K562 (cell line): ENCODE data around the gene SOX30. TPM values are rescaled to one million over a fixed set of nuclear protein-coding genes. Genes with fewer than 3 reads are reported as not detected.

ENCODE experiments used
- ATAC-seq: fragments of 200-7000 bp; cut with Tn5 transposase; 3 replicates; pipeline ENCODE4 v1.9.1; 2020; ENCODE audit warnings: moderate library complexity
- BruUV-seq: library from RNA; stranded (reverse); fragments of 400-500 nt; replicated peaks from 2 replicates; lab custom pipeline; 2021; lab: Mats Ljungman, UMichigan
- CTCF ChIA-PET: fragments of 300-600 bp; formaldehyde crosslinking; extraction: SDS; loops from one replicate; lab custom pipeline; 2021; ENCODE audit warnings: low intra/inter-chr PET ratio; lab: Yijun Ruan, JAX
- POLR2A ChIA-PET: fragments of 300-600, 350-650 bp; sonication (Branson Sonifier 250); formaldehyde crosslinking; extraction: SDS; loops from one replicate; lab custom pipeline; 2021; ENCODE audit warnings: antibody characterized with exemption, inconsistent platforms; lab: Yijun Ruan, JAX
- DNase-seq, 4 experiments: peaks; one replicate each; pipeline versions ENCODE4 v3.0.0 to v3.0.0-alpha.2; 2011 to 2018; ENCODE audit warnings: low spot score in 3 of 4, mixed read lengths in 3 of 4; ENCODE audit errors: extremely low read depth in 1 of 4
- FAIRE-seq: peaks from 2 replicates; lab custom pipeline; 2011; peaks lifted over from hg19 to GRCh38; lab: Jason Lieb, UNC
- H2AFZ ChIP-seq: 2 replicates; pipeline ENCODE4 v1.6.0; 2011; ENCODE audit warnings: low read depth, low read length, control low read depth, inconsistent platforms
- H3K27ac ChIP-seq: fragments of 200-600 bp; 3 replicates; pipeline ENCODE4 v1.8.0; 2011; ENCODE audit warnings: low read depth, mild to moderate bottlenecking, control low read depth, inconsistent platforms, low read length, moderate library complexity, mixed read lengths; ENCODE audit errors: extremely low read depth
- H3K27me3 ChIP-seq, 2 experiments: fragments of 300-600 bp in 1 of 2; 2 replicates in 1 of 2; 3 replicates in 1 of 2; pipeline versions ENCODE4 v1.6.0 to v1.8.0; 2011; ENCODE audit warnings: inconsistent platforms in 2 of 2, low read length in 2 of 2, mild to moderate bottlenecking in 1 of 2, mixed read lengths in 1 of 2, moderate library complexity in 1 of 2; ENCODE audit not compliant: control insufficient read depth in 2 of 2, insufficient read depth in 2 of 2
- H3K36me3 ChIP-seq: fragments of 300-600 bp; 3 replicates; pipeline ENCODE4 v1.8.0; 2011; ENCODE audit warnings: mild to moderate bottlenecking, low read length, inconsistent platforms; ENCODE audit not compliant: control insufficient read depth, insufficient read depth
- H3K4me1 ChIP-seq, 2 experiments: fragments of 200-600 bp in 1 of 2; replicated peaks in 1 of 2; 2 replicates in 1 of 2; 3 replicates in 1 of 2; pipeline versions ENCODE4 v1.5.1 to v1.8.0; 2011; ENCODE audit warnings: inconsistent platforms in 2 of 2, low read length in 2 of 2, mild to moderate bottlenecking in 1 of 2, mixed read lengths in 1 of 2, moderate library complexity in 1 of 2; ENCODE audit not compliant: control insufficient read depth in 2 of 2, insufficient read depth in 2 of 2
- H3K4me2 ChIP-seq: 2 replicates; pipeline ENCODE4 v1.6.1; 2011; ENCODE audit warnings: low read length, control low read depth, inconsistent platforms, mixed read lengths; ENCODE audit not compliant: insufficient read depth
- H3K4me3 ChIP-seq: fragments of 200-600 bp; sonication (generic), shearing (Covaris generic); 2 replicates; pipeline ENCODE4 v1.5.1; 2016; ENCODE audit warnings: control low read depth, inconsistent platforms
- H3K79me2 ChIP-seq: fragments of 200-600 bp; 3 replicates; pipeline ENCODE4 v1.8.0; 2011; ENCODE audit warnings: low read length, inconsistent platforms; ENCODE audit not compliant: control insufficient read depth, insufficient read depth
- H3K9ac ChIP-seq, 2 experiments: 2 replicates each; pipeline versions ENCODE4 v1.6.0 to v1.6.1; 2011; ENCODE audit warnings: low read depth in 2 of 2, low read length in 2 of 2, control low read depth in 1 of 2, inconsistent platforms in 1 of 2, mild to moderate bottlenecking in 1 of 2, mixed read lengths in 1 of 2; ENCODE audit not compliant: insufficient read depth in 1 of 2
- H3K9me1 ChIP-seq: one replicate; pipeline ENCODE4 v1.6.0; 2011; ENCODE audit warnings: inconsistent platforms, mild to moderate bottlenecking, low read length, moderate library complexity; ENCODE audit not compliant: control insufficient read depth, insufficient read depth
- H3K9me3 ChIP-seq: replicated peaks from 2 replicates; pipeline ENCODE4 v1.5.1; 2011; ENCODE audit warnings: low read depth, low read length, inconsistent platforms; ENCODE audit not compliant: control insufficient read depth, insufficient read depth
- H4K20me1 ChIP-seq: replicated peaks from 2 replicates; pipeline ENCODE4 v1.6.1; 2011; ENCODE audit warnings: low read length, inconsistent platforms, mixed read lengths; ENCODE audit not compliant: control insufficient read depth, insufficient read depth
- ATF7 ChIP-seq: fragments of 450-650 bp; IDR thresholded peaks from 2 replicates; pipeline ENCODE4 v1.7.1; 2014; ENCODE audit warnings: mild to moderate bottlenecking, moderate library complexity
- C11orf30 ChIP-seq: fragments of 450-650 bp; IDR thresholded peaks from 2 replicates; pipeline ENCODE4 v1.6.1; 2016; ENCODE audit warnings: low read depth, mild to moderate bottlenecking
- DMBX1 ChIP-seq: fragments of 250-450 bp; sonication (Bioruptor Pico); IDR thresholded peaks from 2 replicates; pipeline ENCODE4 v1.8.0; 2022; ENCODE audit warnings: inconsistent platforms, mild to moderate bottlenecking, moderate library complexity, borderline replicate concordance
- KLF13 ChIP-seq: fragments of 450-650 bp; IDR thresholded peaks from 2 replicates; pipeline ENCODE4 v1.6.1; 2016; ENCODE audit warnings: missing genetic modification characterization, low read depth, mild to moderate bottlenecking, missing compliant biosample characterization, moderate library complexity, borderline replicate concordance
- KLF6 ChIP-seq: fragments of 250-450 bp; sonication (Bioruptor Pico); IDR thresholded peaks from 2 replicates; pipeline ENCODE4 v1.4.0; 2020; ENCODE audit warnings: mild to moderate bottlenecking, moderate library complexity, borderline replicate concordance
- MAFF ChIP-seq: IDR thresholded peaks from 2 replicates; pipeline ENCODE4 v1.6.1; 2012; ENCODE audit warnings: low read length, improper control_type of control experiment
- MAFG ChIP-seq: fragments of 450-650 bp; conservative IDR thresholded peaks from 2 replicates; pipeline ENCODE4 v1.6.1; 2016; ENCODE audit warnings: missing genetic modification characterization, missing compliant biosample characterization
- MAFK ChIP-seq: IDR thresholded peaks from 2 replicates; pipeline ENCODE4 v1.6.1; 2011; ENCODE audit warnings: low read length, improper control_type of control experiment
- NBN ChIP-seq: fragments of 450-650 bp; IDR thresholded peaks from 2 replicates; pipeline ENCODE4 v1.6.1; 2016; ENCODE audit warnings: low read depth, mild to moderate bottlenecking
- NFE2 ChIP-seq: IDR thresholded peaks from 2 replicates; pipeline ENCODE4 v1.6.1; 2014; ENCODE audit warnings: antibody characterized with exemption, low read depth
- NFE2L1 ChIP-seq: fragments of 450-650 bp; IDR thresholded peaks from 2 replicates; pipeline ENCODE4 v1.6.1; 2016; ENCODE audit warnings: missing genetic modification characterization, low read depth, mild to moderate bottlenecking, missing compliant biosample characterization, moderate library complexity, borderline replicate concordance
- NUFIP1 ChIP-seq: fragments of 450-650 bp; IDR thresholded peaks from 2 replicates; pipeline ENCODE4 v1.6.1; 2018; ENCODE audit not compliant: partially characterized antibody
- TBL1XR1 ChIP-seq, 2 experiments: IDR thresholded peaks; 2 replicates each; pipeline ENCODE4 v1.6.1; 2012; ENCODE audit warnings: improper control_type of control experiment in 2 of 2, low read length in 2 of 2, mild to moderate bottlenecking in 1 of 2
- ZNF121 ChIP-seq: sonication (generic); formaldehyde crosslinking; conservative IDR thresholded peaks from 2 replicates; pipeline ENCODE4 v1.8.0; 2022; ENCODE audit warnings: missing genetic modification reagents
- ZNF253 ChIP-seq: fragments of 250-450 bp; sonication (Bioruptor Pico); conservative IDR thresholded peaks from 2 replicates; pipeline ENCODE4 v1.6.1; 2021; ENCODE audit warnings: mild to moderate bottlenecking
- ZNF316 ChIP-seq: fragments of 450-650 bp; IDR thresholded peaks from 2 replicates; pipeline ENCODE4 v1.6.1; 2016
- WGBS: fragments of 100-300 bp; shearing (Covaris generic); methylation state at CpG from one replicate; pipeline ENCODE4 v1.1.6; 2016; ENCODE audit warnings: low coverage, mixed read lengths; ENCODE audit not compliant: insufficient coverage; ENCODE audit errors: missing lambda C conversion rate; 5-methylcytosine and 5-hydroxymethylcytosine counted together
- in situ Hi-C: fragments of 300-500 bp; cut with MboI; formaldehyde crosslinking; loops from 4 replicates; pipeline ENCODE4 v1.15.0; 2018; ENCODE audit warnings: inconsistent platforms, mixed read lengths
- intact Hi-C: fragments of 100-400 bp; cut with micrococcal nuclease; formaldehyde crosslinking; loops from 2 replicates; pipeline ENCODE4 v1.14.2; 2022
- polyA plus RNA-seq, 8 experiments: library from polyadenylated mRNA; depleted of rRNA in 4 of 8; stranded (reverse) in 5 of 8; unstranded in 3 of 8; fragments of >200 nt; fragmentation: Nextera tagmentation in 2 of 8; fragmentation: Illumina TruSeq in 1 of 8; extraction: Ambion mirVana in 2 of 8; extraction: Trizol in 1 of 8; gene quantifications; 2 replicates each; pipeline versions ENCODE4 v1.2.1 to v1.2.3, GENCODE V29; 2011 to 2014; ENCODE audit warnings: inconsistent platforms in 1 of 8, missing spikeins in 1 of 8
- total RNA-seq, 7 experiments: library from RNA; depleted of rRNA in 6 of 7; stranded (reverse); fragments of >200 nt in 6 of 7; fragmentation: Illumina TruSeq in 2 of 7; extraction: Trizol in 2 of 7; gene quantifications; 2 replicates each; pipeline versions ENCODE4 v1.2.1 to v1.2.3, GENCODE V29; 2011 to 2021; ENCODE audit warnings: low replicate concordance in 1 of 7
- TF ChIP-seq, protein P1 (sequence below), 2 experiments: fragments of 450-650 bp; IDR thresholded peaks; 2 replicates each; pipeline ENCODE4 v1.6.1; 2018; ENCODE audit warnings: mild to moderate bottlenecking in 2 of 2, low read depth in 1 of 2; ENCODE audit not compliant: partially characterized antibody in 2 of 2
- TF ChIP-seq, protein P2 (sequence below): fragments of 250-450 bp; sonication (Bioruptor Pico); IDR thresholded peaks from 2 replicates; pipeline ENCODE4 v1.8.0; 2021; ENCODE audit warnings: mild to moderate bottlenecking, moderate library complexity

The SOX30 gene
- total and polyA plus RNA-seq, 9 of the 15 experiments (the other 6 are each of a cell fraction or from before 2014, with no cell fraction given) = not detected

DNA sequence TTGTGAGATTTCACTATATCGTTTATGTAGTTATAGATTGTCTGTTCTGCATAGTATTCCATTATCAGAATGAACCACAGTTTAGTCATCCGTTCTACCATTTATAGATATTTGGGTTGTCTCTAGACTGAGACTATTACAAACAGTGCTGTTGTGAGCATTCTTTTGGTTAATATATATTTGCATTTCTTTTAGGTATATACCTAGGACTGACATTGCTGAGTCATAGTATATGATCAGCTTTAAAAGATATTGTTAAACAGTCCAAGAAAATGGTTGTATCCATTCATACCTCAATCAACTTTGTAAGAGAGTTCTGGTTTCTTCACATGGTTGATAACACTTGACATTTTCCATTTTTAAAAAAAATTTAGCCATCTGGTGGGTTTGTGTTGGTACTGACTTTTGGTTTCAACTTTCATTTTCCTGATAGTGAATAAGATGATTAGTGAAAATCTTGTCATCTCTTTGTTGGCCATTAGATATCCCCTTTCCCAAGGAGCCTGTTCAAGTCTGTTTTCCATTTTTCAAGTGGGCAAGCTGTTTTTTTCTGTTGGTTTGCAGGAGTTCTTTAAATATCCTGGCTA, 53.8 kb downstream of the SOX30 start:
- in situ Hi-C loops = no loop called here
- Histone ChIP-seq H3K9me3 (no peaks in the 10 kb centered on the region), H3K4me2 (no peak overlapping the region), H3K27ac (no peak overlapping the region), H3K79me2 (no peaks in the 10 kb centered on the region)
- TF ChIP-seq DMBX1 (CRISPR knock-in tag) = no peak
- TF ChIP-seq NBN = no peak
- peak; percentile 81 for TF ChIP-seq MAFG
- peak; percentile 60 for TF ChIP-seq NFE2L1 (tag)
- TF ChIP-seq MAFF = peak; percentile 48; the same call in 1 of the 2 replicates
- TF ChIP-seq NFE2 = peak; percentile 58
- no peak for TF ChIP-seq KLF13
- no peak for TF ChIP-seq NUFIP1
- TF ChIP-seq TBL1XR1 (IDR thresholded peaks at IDR 0.05; ENCODE audit: low read length in 2 of 2) = no peak
- TF ChIP-seq KLF6 = no peak
- no peak for TF ChIP-seq ZNF121
- TF ChIP-seq, protein P1, sequence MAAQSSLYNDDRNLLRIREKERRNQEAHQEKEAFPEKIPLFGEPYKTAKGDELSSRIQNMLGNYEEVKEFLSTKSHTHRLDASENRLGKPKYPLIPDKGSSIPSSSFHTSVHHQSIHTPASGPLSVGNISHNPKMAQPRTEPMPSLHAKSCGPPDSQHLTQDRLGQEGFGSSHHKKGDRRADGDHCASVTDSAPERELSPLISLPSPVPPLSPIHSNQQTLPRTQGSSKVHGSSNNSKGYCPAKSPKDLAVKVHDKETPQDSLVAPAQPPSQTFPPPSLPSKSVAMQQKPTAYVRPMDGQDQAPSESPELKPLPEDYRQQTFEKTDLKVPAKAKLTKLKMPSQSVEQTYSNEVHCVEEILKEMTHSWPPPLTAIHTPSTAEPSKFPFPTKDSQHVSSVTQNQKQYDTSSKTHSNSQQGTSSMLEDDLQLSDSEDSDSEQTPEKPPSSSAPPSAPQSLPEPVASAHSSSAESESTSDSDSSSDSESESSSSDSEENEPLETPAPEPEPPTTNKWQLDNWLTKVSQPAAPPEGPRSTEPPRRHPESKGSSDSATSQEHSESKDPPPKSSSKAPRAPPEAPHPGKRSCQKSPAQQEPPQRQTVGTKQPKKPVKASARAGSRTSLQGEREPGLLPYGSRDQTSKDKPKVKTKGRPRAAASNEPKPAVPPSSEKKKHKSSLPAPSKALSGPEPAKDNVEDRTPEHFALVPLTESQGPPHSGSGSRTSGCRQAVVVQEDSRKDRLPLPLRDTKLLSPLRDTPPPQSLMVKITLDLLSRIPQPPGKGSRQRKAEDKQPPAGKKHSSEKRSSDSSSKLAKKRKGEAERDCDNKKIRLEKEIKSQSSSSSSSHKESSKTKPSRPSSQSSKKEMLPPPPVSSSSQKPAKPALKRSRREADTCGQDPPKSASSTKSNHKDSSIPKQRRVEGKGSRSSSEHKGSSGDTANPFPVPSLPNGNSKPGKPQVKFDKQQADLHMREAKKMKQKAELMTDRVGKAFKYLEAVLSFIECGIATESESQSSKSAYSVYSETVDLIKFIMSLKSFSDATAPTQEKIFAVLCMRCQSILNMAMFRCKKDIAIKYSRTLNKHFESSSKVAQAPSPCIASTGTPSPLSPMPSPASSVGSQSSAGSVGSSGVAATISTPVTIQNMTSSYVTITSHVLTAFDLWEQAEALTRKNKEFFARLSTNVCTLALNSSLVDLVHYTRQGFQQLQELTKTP (IDR thresholded peaks at IDR 0.05; ENCODE audit: low read depth in 1 of 2, partially characterized antibody in 2 of 2) = no peak
- peak; percentile 72 for TF ChIP-seq C11orf30
- peak; percentile 86 for TF ChIP-seq ZNF316
- TF ChIP-seq, protein P2, sequence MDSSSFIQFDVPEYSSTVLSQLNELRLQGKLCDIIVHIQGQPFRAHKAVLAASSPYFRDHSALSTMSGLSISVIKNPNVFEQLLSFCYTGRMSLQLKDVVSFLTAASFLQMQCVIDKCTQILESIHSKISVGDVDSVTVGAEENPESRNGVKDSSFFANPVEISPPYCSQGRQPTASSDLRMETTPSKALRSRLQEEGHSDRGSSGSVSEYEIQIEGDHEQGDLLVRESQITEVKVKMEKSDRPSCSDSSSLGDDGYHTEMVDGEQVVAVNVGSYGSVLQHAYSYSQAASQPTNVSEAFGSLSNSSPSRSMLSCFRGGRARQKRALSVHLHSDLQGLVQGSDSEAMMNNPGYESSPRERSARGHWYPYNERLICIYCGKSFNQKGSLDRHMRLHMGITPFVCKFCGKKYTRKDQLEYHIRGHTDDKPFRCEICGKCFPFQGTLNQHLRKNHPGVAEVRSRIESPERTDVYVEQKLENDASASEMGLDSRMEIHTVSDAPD (CRISPR knock-in tag) = no peak
- peak; percentile 35; the same call in 1 of the 2 replicates for TF ChIP-seq MAFK
- TF ChIP-seq ATF7 = no peak
- no peak for TF ChIP-seq ZNF253 (CRISPR knock-in tag)
- TF ChIP-seq, all 486 proteins: peak for 7
- intact Hi-C loops = no loop called here
- H3K4me3 ChIP-seq = no peak overlapping the region
- no peaks in the 10 kb centered on the region for H3K27me3 ChIP-seq
- no peaks in the 10 kb centered on the region; a peak in 1 of 5 replicates for H3K4me1 ChIP-seq
- no TSS peak for BruUV-seq
- POLR2A ChIA-PET = no interaction called here
- 48% methylated on average over 2 of the region's 2 CpGs for WGBS
- DNase-seq (no peak), ATAC-seq (no peak; the same call in 2 of the 3 replicates), FAIRE-seq (no peak)
- no peaks in the 10 kb centered on the region for H3K9me1 ChIP-seq
- no peak overlapping the region for H3K9ac ChIP-seq
- peak overlapping the region; percentile 47; the same call in 1 of the 2 replicates for H2AFZ ChIP-seq
- no peaks in the 10 kb centered on the region for H3K36me3 ChIP-seq
- CTCF ChIA-PET = no interaction called here
- H4K20me1 ChIP-seq = no peaks in the 10 kb centered on the region
